Rectal smooth muscle tissue (tissue), 1 donor: ENCODE data around the gene MMP14.
A peak's percentile ranks its signal among the peaks of the same experiment; 100 is the strongest.

Experiments used
- H3K27ac ChIP-seq: one replicate; pipeline ENCODE4 v1.7.0; 2013; ENCODE audit warnings: low read depth, low read length, inconsistent platforms
- H3K27me3 ChIP-seq: one replicate; pipeline ENCODE4 v1.7.0; 2013; ENCODE audit warnings: low read length; ENCODE audit not compliant: control insufficient read depth, insufficient read depth
- H3K36me3 ChIP-seq: one replicate; pipeline ENCODE4 v1.7.0; 2013; ENCODE audit warnings: low read length; ENCODE audit not compliant: control insufficient read depth, insufficient read depth
- H3K4me1 ChIP-seq: one replicate; pipeline ENCODE4 v1.7.0; 2013; ENCODE audit warnings: low read length; ENCODE audit not compliant: control insufficient read depth, insufficient read depth
- H3K4me3 ChIP-seq: one replicate; pipeline ENCODE4 v1.7.0; 2013; ENCODE audit warnings: low read length
- H3K9ac ChIP-seq: one replicate; pipeline ENCODE4 v1.7.0; 2013; ENCODE audit warnings: low read length

MMP14 gene

DNA sequence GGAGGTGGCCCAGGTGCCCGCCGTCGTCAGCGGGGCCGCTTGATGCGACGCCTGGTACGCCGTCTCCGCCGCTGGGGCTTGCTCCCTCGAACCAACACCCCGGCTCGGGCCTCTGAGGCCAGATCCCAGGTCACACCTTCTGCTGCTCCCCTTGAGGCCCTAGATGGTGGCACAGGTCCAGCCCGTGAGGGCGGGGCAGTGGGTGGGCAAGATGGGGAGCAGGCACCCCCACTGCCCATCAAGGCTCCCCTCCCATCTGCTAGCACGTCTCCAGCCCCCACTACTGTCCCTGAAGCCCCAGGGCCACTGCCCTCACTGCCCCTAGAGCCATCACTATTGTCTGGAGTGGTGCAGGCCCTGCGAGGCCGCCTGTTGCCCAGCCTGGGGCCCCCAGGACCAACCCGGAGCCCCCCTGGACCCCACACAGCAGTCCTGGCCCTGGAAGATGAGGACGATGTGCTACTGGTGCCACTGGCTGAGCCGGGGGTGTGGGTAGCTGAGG, 40.7 kb downstream of the MMP14 start:
- peaks cover 6% of the 10 kb centered on the region for H3K4me1 ChIP-seq
- no peak overlapping the region for H3K27ac ChIP-seq
- no peaks in the 10 kb centered on the region for H3K27me3 ChIP-seq
- peaks cover 44% of the 10 kb centered on the region for H3K36me3 ChIP-seq
- H3K9ac ChIP-seq, result no peak overlapping the region
- no peak overlapping the region for H3K4me3 ChIP-seq

GRCh38 chr14:22878271-22879246, 42.2 kb downstream of the MMP14 start:
- H3K36me3 ChIP-seq, result peaks cover 44% of the 10 kb centered on the region
- no peak overlapping the region for H3K4me3 ChIP-seq
- H3K27me3 ChIP-seq, result no peaks in the 10 kb centered on the region
- no peaks in the 10 kb centered on the region for H3K4me1 ChIP-seq
- no peak overlapping the region for H3K27ac ChIP-seq
- no peak overlapping the region for H3K9ac ChIP-seq

- Histone ChIP-seq H3K27me3 (no peaks in the 10 kb centered on the region), H3K27ac (no peak overlapping the region), H3K4me3 (no peak overlapping the region), H3K9ac (no peak overlapping the region), H3K36me3 (peaks cover 17% of the 10 kb centered on the region), H3K4me1 (no peaks in the 10 kb centered on the region)
Observed at GRCh38 chr14:22882064-22882463, 45.7 kb downstream of the MMP14 start.

DNA sequence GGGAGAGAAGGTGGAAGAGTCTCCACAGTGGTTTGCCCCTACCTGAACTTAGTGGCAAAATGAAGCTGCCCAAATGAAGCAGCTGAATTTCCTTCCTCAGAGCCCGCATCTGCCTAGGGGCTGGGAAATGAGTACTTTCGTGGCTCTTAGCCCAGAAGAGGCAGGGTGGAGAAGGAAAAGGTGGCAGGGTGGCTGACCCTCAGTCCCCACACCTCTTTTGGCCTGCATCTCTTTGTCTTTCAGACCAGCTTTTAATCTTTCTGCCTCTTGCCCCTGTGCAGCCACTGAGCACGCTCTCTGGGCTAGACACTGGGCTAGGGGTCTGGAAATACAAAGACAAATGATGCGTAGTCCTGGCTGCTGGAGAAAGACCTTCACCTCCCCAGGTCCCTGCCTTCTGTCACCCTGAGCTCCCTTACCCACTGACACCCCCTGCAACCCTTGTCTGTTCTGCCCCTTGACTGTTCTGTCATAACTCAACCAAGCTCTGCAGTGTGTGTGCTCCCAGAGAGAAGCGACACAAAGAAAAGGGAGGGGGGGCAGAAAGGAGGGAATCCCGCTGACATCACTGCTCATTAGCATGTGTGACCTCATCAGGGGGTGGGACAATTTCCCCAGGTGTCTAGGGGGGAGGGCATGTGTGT, 46.3 kb downstream of the MMP14 start:
- no peak overlapping the region for H3K9ac ChIP-seq
- H3K4me3 ChIP-seq, result no peak overlapping the region
- H3K27me3 ChIP-seq, result no peaks in the 10 kb centered on the region
- H3K4me1 ChIP-seq, result no peaks in the 10 kb centered on the region
- H3K27ac ChIP-seq, result no peak overlapping the region
- H3K36me3 ChIP-seq, result peaks cover 11% of the 10 kb centered on the region

- no peak within 1 kb of the TSS for H3K9ac ChIP-seq
- no peaks in the 10 kb centered on the region for H3K27me3 ChIP-seq
- H3K4me3 ChIP-seq, result no peak within 1 kb of the TSS
- no peak within 1 kb of the TSS for H3K27ac ChIP-seq
- no peaks in the 10 kb centered on the region for H3K4me1 ChIP-seq
- peaks cover 4% of the 10 kb centered on the region for H3K36me3 ChIP-seq
Observed at GRCh38 chr14:22883173-22883976, 47.0 kb downstream of the MMP14 start, which contains the start of gene REM2. TSS of gene REM2 (plus strand) at chr14:22883222. CDS start at chr14:22883288, 66 bp downstream.

- H3K4me1 ChIP-seq, result no peaks in the 10 kb centered on the region
- no peak overlapping the region for H3K9ac ChIP-seq
- no peak overlapping the region for H3K27ac ChIP-seq
- no peaks in the 10 kb centered on the region for H3K27me3 ChIP-seq
- H3K4me3 ChIP-seq, result no peak overlapping the region
- H3K36me3 ChIP-seq, result no peaks in the 10 kb centered on the region
Observed at GRCh38 chr14:22884076-22884737, 47.8 kb downstream of the MMP14 start.

DNA sequence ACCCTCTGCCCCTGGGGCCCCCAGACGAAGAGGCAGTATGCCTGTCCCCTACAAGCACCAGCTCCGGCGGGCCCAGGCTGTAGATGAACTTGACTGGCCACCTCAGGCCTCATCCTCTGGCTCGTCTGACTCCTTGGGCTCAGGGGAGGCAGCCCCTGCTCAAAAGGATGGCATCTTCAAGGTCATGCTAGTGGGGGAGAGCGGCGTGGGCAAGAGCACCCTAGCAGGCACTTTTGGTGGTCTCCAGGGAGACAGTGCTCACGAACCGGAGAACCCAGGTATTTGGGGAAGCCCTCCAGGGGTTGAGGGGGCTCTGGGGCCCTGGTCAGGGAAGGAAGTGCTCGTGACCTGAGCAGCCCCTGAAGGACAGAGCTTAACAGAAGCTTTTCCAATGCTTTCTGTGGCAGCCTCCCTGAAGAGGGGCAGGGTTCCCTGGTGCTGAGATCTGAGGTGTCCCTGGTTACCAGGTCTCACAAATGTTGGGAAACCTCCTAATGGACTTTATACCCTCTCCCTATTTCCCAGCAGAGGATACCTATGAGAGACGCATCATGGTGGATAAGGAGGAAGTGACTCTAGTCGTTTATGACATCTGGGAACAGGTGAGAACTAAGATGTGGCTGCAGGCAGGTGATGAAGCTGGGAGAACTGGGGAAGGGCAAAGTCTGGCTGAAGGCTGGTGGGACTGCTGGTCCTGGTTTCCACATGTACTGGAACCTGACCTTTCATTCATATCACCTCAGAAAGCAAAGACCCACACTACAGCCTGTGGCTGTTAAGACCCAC, 48.5 kb downstream of the MMP14 start:
- Histone ChIP-seq H3K9ac (no peak overlapping the region), H3K27ac (no peak overlapping the region), H3K27me3 (no peaks in the 10 kb centered on the region), H3K4me3 (no peak overlapping the region), H3K4me1 (no peaks in the 10 kb centered on the region), H3K36me3 (no peaks in the 10 kb centered on the region)

- Histone ChIP-seq H3K36me3 (no peaks in the 10 kb centered on the region), H3K4me3 (peak overlapping the region; percentile 65), H3K27ac (no peak overlapping the region), H3K4me1 (no peaks in the 10 kb centered on the region), H3K9ac (no peak overlapping the region), H3K27me3 (no peaks in the 10 kb centered on the region)
Observed at GRCh38 chr14:22885975-22886374, 49.6 kb downstream of the MMP14 start.

DNA sequence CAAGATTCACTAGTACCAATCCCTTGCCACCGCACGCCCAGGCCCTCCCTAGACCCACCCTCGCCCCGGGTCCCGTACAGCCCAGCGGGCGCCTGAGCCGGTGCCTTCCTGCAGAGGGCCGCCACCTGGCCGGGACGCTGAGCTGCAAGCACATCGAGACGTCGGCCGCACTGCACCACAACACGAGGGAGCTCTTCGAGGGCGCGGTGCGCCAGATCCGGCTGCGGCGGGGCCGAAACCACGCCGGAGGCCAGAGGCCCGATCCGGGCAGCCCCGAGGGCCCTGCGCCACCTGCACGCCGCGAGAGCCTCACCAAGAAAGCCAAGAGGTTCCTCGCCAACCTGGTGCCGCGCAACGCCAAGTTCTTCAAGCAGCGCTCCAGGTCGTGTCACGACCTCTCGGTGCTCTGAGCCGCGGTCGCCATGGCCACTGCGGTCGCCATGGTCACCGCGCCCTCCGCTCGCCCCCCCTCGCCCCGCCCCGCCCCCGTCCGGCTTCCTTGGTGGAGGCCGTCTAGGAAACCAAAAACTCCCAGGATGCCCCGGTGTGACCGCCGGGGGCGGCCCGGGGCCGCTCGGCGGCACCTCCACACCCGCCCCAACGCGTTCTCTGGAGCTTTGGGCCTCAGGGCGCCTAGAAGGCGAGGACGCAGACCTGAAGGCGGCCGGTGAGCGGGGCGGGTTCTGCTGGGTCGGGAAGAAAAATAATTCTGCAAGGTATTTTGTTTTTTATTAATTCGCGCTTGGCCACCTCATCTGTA, 50.3 kb downstream of the MMP14 start:
- peak overlapping the region; percentile 65 for H3K4me3 ChIP-seq
- H3K4me1 ChIP-seq, result no peaks in the 10 kb centered on the region
- no peaks in the 10 kb centered on the region for H3K36me3 ChIP-seq
- H3K27me3 ChIP-seq, result no peaks in the 10 kb centered on the region
- no peak overlapping the region for H3K9ac ChIP-seq
- no peak overlapping the region for H3K27ac ChIP-seq

DNA sequence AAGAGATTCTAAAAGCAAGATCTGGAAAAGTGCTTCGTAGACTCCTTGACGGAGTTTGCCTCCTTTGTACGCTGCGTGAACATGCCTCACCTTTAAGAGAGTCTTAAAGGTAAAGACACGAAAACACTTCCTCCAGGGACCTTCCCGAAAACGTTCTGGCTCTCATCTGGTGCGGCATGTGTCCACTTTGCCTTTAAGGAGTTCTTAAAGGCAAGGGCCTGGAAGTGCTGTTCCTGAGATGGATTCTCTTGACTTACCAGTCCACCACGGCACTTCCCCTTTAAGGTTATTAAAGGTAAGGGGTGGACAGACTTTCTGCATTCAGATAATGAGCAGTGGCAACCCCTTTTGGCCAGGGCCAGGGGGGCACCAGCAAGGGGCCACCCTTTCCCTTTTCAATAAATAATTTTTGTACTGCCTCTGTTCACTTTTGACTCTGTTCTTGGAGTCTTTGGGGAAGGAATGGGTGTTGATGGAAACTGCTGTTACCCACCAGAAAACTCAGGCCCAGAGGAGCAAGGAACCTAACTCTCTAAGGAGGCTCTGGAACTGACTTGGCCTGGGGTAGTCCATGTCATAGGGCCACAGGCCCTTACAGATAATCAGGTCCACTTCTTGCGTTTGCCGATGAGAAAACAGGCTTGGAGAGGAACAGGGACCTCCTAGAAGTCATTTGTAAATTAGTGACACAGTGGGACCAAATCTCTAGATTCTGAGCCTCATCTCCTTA, 51.0 kb downstream of the MMP14 start:
- Histone ChIP-seq H3K27ac (no peak overlapping the region), H3K4me1 (no peaks in the 10 kb centered on the region), H3K9ac (peak overlapping the region; percentile 16), H3K27me3 (no peaks in the 10 kb centered on the region), H3K36me3 (no peaks in the 10 kb centered on the region), H3K4me3 (peak overlapping the region; percentile 62)
